AG08396 (cell line): Measurements from ENCODE around the gene HELZ.

Source experiments
- DNase-seq: peaks from one replicate; pipeline ENCODE4 v3.0.0; 2012; ENCODE audit warnings: low spot score, mixed read lengths

Gene HELZ

DNA sequence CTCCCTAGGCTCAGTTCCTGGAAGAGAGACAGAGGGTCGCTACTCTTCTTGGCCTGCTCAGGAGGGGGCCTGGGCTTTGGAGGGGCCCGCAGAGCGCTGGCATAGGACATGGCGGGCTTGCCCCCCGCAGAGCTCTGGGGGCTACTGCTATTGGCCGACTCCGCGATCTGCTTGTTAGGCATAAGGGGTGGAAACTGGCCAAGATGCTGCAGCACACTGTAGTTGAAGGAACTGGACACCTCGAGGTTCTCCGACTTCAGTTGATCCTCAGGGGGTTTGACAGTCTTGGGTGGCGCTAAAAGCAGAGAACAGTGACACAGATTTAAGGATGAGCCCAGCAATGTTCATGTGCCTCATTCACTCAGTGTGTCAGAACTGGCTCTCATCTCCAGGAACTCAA lies 166.7 kb downstream of the HELZ start:
- DNase-seq = no peak

- no peak for DNase-seq
Observed at GRCh38 chr17:67076290-67076689, 168.7 kb downstream of the HELZ start.

DNA sequence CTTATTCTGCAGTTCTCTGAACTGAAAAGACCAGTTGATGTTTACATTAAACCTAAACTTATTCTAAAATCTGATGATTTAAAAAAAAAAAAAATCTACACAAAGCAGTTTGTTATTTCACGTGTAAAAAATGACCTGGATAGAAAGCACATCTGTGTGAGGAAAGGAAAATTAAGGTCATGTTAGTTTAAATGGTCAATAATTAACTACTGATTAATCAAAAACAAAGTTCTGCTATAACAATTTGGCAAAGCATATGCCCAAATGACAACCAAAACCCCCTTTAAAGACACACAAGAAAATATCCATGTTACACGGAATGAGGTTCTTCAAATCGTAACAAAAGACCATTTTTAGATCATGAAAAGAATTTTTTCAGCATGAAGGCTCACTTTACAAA lies 170.2 kb downstream of the HELZ start:
- no peak for DNase-seq

- DNase-seq = no peak
Observed at GRCh38 chr17:67072885-67073284, 172.1 kb downstream of the HELZ start.

DNA sequence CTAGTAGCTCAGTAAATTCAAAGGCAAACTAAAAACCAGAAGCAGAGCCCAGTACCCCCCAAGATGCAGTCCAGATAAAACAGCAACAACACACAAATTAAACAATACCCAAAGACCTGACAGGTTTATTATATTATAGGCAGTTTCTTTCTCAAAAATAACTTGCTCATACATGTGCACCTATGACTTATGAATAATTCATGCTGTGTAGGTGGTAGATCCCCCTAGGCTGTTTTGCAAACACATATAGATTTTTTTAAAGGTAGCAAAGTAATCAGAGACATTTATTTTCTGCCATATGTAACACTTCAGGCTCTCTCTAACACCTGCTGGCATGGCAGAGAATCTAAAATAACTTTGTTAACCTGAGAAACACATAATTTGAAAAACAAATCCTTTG lies 173.4 kb downstream of the HELZ start:
- DNase-seq = no peak

GRCh38 chr17:67069603-67070136 lies 175.3 kb downstream of the HELZ start:
- no peak for DNase-seq

DNA sequence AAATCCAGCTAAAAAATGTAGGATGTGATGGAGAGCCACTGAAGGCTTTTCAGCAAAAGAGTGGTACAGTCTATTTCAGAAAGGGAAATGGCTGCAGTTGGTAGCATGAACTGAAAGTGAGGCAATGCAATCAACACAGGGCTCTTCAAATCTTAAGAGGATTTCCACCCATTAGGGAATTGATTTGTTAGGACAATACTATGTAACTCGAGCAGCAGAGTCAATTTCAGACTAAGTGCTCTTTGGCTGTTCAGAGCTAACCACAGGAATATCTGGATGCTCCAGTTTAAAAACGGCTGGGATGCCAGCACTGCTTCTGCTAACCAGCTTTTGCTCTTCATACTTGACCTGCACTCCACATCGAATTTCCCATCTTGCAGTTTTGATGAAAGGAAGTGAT lies 176.0 kb downstream of the HELZ start:
- DNase-seq = no peak

- DNase-seq = no peak
Observed at GRCh38 chr17:67067571-67068482, 177.2 kb downstream of the HELZ start.

DNA sequence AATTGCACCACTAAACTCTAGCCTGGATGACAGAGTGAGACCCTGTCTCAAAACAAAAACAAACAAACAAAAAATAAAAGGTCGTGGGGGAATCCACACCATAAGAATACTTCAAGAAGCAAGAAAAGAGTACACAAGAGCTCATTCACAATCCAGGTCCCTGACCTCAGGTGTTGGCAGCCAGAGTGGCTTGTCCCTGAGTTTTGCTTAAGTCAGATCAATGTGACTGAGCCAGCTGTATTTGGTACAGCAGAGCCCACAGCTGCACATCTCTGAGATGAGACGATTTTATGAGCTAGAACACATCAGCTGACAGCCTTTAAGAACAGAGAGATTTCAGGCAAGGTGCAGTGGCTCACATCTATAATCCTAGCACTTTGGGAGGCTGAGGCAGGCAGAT lies 178.3 kb downstream of the HELZ start:
- no peak for DNase-seq

GRCh38 chr17:67063141-67063540 lies 181.9 kb downstream of the HELZ start:
- no peak for DNase-seq

DNA sequence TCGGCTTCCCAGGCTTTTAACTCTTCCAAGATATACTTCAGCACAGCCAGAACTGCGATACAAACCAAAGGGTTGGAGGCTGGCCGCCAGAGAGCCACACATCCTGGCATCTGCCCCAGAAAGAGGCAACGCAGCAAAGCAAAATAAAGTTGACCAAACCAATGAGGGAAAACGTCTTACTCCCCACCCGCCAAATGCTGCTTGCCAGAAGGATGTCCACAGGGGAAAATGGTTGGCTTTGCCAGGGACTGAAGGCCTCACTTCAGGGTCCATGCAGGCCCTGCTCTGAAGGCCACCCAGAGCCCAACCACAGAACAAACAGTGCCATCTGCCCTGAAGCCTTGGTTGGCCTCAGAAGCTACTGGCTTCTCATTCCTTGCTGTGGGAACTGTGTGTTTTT lies 185.6 kb downstream of the HELZ start:
- DNase-seq = no peak

DNA sequence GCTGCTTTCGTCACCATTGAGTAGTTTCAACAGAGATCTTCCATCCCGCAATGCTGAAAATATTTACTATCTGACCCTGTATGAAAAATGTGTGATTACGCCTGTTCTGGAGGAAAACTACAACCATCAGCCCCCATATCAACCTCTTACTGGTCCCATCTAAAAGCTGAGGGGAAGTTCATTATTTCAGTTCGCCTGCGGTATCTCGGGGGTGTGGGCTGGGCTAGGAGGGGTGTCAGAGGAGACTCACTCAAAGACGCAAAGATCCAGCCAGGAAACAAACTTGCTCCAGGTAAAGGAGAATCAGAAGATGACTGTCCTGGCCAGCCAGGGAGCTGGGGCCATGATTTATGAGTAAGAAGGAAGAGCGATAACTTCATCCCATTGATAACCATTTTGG lies 187.0 kb downstream of the HELZ start:
- DNase-seq = no peak

DNA sequence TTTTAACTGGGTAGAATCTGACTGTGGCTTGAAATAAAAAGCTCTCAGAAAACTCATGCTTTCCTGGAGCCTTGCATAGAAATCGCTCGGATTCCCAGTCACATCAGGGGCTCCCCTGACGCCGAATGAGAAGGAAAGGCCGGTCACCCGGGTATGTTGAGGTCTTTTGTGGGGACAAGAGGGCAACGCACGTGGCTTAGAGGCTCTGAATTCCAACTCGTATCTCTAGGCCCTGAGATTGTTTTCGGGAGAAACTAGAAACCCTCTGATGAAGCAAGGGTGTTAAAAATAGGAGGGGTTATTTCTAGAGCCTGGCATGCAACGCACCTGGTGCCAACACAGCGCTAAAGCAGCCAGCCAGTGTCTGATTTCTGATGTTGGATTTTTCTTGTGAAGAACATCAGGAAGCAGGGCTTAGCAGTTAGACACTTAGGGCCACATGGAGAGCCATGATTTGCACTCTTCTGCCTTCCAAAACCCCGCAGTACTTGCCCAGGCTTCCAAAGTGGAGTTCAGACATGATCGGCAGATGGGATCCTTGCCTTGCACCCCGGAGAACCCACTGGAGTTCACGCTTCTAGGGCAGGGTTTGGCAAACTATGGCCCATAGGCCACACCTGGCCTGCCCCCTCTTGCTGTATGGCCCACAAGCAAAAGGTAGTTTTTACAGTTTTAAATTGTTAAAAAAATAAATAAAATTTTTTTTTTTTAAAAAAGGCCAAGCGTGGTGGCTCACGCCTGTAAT lies 188.1 kb downstream of the HELZ start:
- no peak for DNase-seq

GRCh38 chr17:67055811-67056745 lies 188.9 kb downstream of the HELZ start:
- DNase-seq = no peak

- DNase-seq = no peak
Observed at GRCh38 chr17:67055041-67055443, 190.0 kb downstream of the HELZ start.

DNA sequence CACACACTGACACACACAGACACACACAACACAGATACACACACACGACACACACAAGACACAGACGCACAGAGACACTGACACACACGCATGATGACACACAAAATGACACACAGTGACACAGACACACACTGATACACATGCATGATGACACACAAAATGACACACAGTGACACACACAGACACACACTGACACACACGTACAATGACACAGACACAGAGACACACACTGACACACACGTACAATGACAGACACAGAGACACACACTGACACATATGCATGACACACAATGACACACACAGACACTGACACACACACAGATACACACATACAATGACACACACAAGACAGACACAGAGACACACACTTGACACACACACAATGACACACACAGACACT lies 190.4 kb downstream of the HELZ start:
- DNase-seq = no peak

- no peak for DNase-seq
Observed at GRCh38 chr17:67054011-67054591, 190.9 kb downstream of the HELZ start.

GRCh38 chr17:67053438-67054000 lies 191.5 kb downstream of the HELZ start:
- no peak for DNase-seq

- no peak for DNase-seq
Observed at GRCh38 chr17:67052720-67053437, 192.1 kb downstream of the HELZ start.

- DNase-seq = no peak
Observed at GRCh38 chr17:67051837-67052236, 193.2 kb downstream of the HELZ start.

- DNase-seq = no peak
Observed at GRCh38 chr17:67051155-67051538, 193.8 kb downstream of the HELZ start.
